ENCODE measurements around the gene CASP8. TPM values are rescaled to one million over a fixed set of nuclear protein-coding genes. Genes with fewer than 3 reads are reported as not detected.
A peak's percentile ranks its signal among the peaks of the same experiment; 100 is the strongest.
"Not testable (repeated sequence)": the region's sequence is repeated elsewhere in the genome, so short reads cannot be mapped to it uniquely, and the experiment has no call there.

CASP8 gene
- total RNA-seq, 2 experiments from 2014 or later = 36.2 to 37.9 TPM

DNA sequence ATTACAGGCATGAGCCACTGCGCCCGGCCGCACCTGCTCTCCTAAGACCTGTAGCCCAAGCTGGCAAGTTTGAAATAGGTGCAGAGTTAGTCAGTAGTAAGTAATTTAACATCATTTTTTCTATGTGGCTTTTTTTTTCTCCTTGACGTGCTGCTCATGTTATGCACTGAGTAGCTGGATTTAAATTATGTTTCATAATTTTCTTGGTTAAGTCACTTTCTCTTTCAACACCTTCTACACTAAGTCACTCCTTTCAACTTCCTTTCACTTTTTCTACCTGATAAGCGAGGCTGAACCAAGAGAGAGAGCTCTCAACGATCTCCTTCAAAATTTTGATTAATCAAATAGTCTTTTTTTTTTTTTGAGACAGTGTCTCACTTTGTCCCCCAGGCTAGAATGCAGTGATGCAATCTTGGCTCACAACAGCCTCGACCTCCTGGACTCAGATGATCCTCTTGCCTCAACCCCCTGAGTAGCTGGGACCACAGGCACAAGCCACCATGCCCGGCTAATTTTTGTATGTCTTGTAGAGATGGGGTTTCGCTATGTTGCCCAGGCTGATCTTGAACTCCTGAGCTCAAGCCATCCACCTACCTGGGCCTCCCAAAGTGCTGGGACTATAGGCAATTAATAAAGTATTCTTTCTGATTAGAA lies 13.1 kb downstream of the CASP8 start:
- peaks cover 41% of the 10 kb centered on the region for H3K4me1 Mint-ChIP-seq
- H3K27me3 Mint-ChIP-seq = no peaks in the 10 kb centered on the region
- no peaks in the 10 kb centered on the region for H3K9me3 Mint-ChIP-seq
- H3K27ac Mint-ChIP-seq = peak overlapping the region; percentile 27
- DNase-seq = no peak
- H3K36me3 Mint-ChIP-seq = peaks cover 50% of the 10 kb centered on the region
- H3K4me3 Mint-ChIP-seq = no peak overlapping the region

DNA sequence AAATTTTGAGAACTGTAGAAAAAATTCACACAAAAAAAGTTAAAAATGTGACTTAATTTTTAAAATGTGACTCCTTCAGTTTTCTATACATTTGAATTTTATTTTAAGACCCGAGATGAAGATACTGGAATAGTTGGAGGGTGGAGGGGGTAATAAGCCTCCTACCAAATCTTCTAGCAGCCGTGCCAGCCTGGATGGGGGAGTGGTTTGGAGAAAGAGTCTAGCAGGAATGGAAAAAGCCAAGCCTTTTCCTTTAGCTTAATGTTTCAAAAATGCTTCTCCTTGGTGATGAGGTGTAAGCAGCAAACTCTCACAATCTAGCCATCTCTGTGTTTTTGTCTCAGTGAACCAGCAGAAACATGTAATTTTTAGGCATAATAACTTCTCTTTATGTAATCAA lies 14.7 kb downstream of the CASP8 start:
- Mint-ChIP-seq H3K27me3 (no peaks in the 10 kb centered on the region), H3K4me1 (peaks cover 44% of the 10 kb centered on the region), H3K4me3 (no peak overlapping the region), H3K36me3 (peaks cover 54% of the 10 kb centered on the region), H3K9me3 (no peaks in the 10 kb centered on the region), H3K27ac (peak overlapping the region; percentile 69)
- DNase-seq = no peak

DNA sequence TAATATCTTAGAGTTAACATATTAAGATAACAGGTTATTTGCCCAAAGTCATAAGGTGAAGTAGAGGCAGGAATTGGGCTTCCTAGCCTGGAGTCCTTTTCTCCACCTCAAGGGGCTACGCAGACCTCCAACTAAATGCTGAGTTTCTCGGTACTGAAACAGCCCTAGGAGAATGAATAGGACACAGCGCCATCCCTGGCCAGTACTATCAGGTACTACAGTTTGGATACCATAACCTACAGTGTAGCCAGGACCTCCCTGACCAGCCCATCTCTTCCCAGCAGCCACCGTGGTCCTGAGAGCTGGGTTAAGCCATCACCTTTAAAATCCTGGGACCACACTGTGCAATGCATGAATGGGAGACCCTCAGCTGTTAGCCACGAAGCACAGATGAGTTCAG lies 15.7 kb downstream of the CASP8 start:
- peaks cover 60% of the 10 kb centered on the region for H3K36me3 Mint-ChIP-seq
- no peak overlapping the region for H3K27ac Mint-ChIP-seq
- H3K4me1 Mint-ChIP-seq = peaks cover 45% of the 10 kb centered on the region
- H3K4me3 Mint-ChIP-seq = no peak overlapping the region
- H3K27me3 Mint-ChIP-seq = no peaks in the 10 kb centered on the region
- no peaks in the 10 kb centered on the region for H3K9me3 Mint-ChIP-seq
- DNase-seq = no peak

GRCh38 chr2:201276511-201276910 lies 16.2 kb downstream of the CASP8 start:
- Mint-ChIP-seq H3K4me3 (no peak overlapping the region), H3K9me3 (no peaks in the 10 kb centered on the region), H3K27me3 (no peaks in the 10 kb centered on the region), H3K36me3 (peaks cover 62% of the 10 kb centered on the region), H3K27ac (no peak overlapping the region), H3K4me1 (peaks cover 43% of the 10 kb centered on the region)
- no peak for DNase-seq

GRCh38 chr2:201279079-201279478 lies 18.7 kb downstream of the CASP8 start:
- peak overlapping the region; percentile 71 for H3K27ac Mint-ChIP-seq
- DNase-seq = no peak
- H3K4me3 Mint-ChIP-seq = no peak overlapping the region
- H3K9me3 Mint-ChIP-seq = no peaks in the 10 kb centered on the region
- no peaks in the 10 kb centered on the region for H3K27me3 Mint-ChIP-seq
- peaks cover 48% of the 10 kb centered on the region for H3K36me3 Mint-ChIP-seq
- peaks cover 26% of the 10 kb centered on the region for H3K4me1 Mint-ChIP-seq

DNA sequence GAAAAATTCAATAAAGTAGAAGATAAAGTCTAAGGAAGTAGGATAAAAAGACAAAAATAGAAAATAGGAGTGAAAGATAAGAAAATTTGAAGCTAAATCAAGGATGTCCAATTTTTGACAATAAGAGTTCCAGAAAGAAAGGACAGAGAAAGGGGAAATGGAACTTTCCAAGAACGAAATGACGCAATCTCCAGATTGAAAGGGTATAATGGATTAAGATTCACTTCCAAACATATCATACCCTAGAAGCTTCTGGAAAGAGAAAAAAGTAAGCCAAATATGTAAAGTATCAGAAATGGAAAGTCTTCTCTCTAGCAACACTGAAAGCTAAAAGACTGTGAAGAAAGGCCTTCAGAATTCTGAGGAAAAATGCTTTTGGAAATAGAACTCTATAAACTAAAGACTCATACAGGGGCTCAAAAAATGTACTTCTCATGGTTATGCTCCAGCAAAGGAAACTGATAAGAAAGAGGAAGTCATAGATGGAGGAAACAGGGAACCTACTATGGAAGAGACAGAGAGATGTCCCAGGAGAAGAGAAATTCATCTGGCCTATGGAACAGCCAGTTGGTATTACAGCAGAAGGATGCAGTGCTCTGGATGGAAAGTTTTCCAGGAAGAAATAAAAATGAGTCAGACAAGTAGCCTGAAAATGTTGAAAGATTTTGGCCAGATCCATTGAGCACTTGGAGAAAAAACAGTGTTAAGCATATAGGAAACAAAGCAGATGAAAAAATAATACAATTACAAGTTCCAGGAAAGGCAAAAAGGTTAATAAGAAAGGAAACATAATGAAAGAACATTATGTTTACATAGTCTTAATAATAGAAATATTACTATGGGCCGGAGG lies 20.1 kb downstream of the CASP8 start:
- H3K4me1 Mint-ChIP-seq = peaks cover 34% of the 10 kb centered on the region
- no peak for DNase-seq
- H3K4me3 Mint-ChIP-seq = no peak overlapping the region
- H3K27ac Mint-ChIP-seq = peak overlapping the region; percentile 14
- no peaks in the 10 kb centered on the region for H3K27me3 Mint-ChIP-seq
- no peaks in the 10 kb centered on the region for H3K9me3 Mint-ChIP-seq
- H3K36me3 Mint-ChIP-seq = peaks cover 48% of the 10 kb centered on the region

DNA sequence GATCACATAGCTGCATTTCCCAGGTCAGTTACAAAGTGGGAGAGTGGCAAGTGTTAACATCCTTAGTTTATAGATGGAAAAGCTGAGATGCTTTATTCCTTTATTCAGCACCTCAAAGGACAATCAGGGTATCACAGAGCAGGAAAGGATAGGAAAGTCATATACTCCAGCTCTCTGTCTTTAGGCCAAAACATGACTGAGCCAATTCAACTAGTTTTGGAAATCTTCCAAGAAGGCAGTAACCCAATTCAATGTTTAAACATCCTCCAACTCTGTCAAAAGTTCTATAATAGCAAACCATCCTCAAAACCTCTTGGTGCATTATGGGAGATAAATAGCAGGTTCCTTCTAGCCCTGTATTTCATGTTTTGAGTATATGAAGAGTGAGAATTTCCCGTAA lies 25.2 kb downstream of the CASP8 start:
- Mint-ChIP-seq H3K27ac (no peak overlapping the region), H3K9me3 (peaks cover under 1% of the 10 kb centered on the region), H3K36me3 (peaks cover 60% of the 10 kb centered on the region), H3K27me3 (no peaks in the 10 kb centered on the region), H3K4me1 (peaks cover 14% of the 10 kb centered on the region), H3K4me3 (no peak overlapping the region)
- DNase-seq = no peak

GRCh38 chr2:201290457-201291148 lies 30.3 kb downstream of the CASP8 start:
- not testable (repeated sequence) for H3K27ac Mint-ChIP-seq, H3K27me3 Mint-ChIP-seq

GRCh38 chr2:201298462-201299052 lies 38.2 kb downstream of the CASP8 start:
- no peak overlapping the region for H3K4me3 Mint-ChIP-seq
- DNase-seq = no peak
- no peak overlapping the region for H3K27ac Mint-ChIP-seq
- H3K36me3 Mint-ChIP-seq = peaks cover 50% of the 10 kb centered on the region
- H3K9me3 Mint-ChIP-seq = peaks cover 27% of the 10 kb centered on the region
- peaks cover 6% of the 10 kb centered on the region for H3K4me1 Mint-ChIP-seq
- H3K27me3 Mint-ChIP-seq = no peaks in the 10 kb centered on the region

More at GRCh38 chr2:201290457-201291148, 30.3 kb downstream of the CASP8 start:
- DNase-seq, H3K4me1 Mint-ChIP-seq, H3K4me3 Mint-ChIP-seq: not testable (repeated sequence)
- Mint-ChIP-seq H3K36me3 (peaks cover 74% of the 10 kb centered on the region), H3K9me3 (peaks cover 21% of the 10 kb centered on the region)

GRCh38 chr2:201299929-201300328 lies 39.6 kb downstream of the CASP8 start:
- H3K4me3 Mint-ChIP-seq, H3K4me1 Mint-ChIP-seq, H3K27me3 Mint-ChIP-seq, H3K27ac Mint-ChIP-seq, DNase-seq: not testable (repeated sequence)
- Mint-ChIP-seq H3K36me3 (peaks cover 54% of the 10 kb centered on the region), H3K9me3 (peaks cover 28% of the 10 kb centered on the region)

DNA sequence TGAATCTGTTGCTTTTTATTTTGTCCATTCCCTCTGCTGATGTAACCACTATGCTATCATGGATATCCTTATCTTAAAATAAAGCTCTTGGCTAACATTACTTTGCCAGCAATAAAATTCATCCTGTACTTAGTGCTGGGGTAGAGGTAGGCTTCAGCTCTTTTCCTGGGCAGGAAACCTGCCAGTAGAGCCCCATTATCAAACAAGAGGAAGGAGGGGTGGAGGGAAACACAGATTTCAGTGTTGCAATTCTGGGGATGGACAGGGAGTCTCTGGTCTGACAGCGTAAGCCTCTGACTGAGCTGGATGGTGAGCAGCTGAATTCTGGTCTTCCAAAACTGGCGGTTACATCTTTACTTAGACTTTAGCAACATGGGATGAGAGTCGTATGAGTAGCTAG lies 47.5 kb downstream of the CASP8 start:
- H3K9me3 Mint-ChIP-seq = peaks cover 19% of the 10 kb centered on the region
- no peaks in the 10 kb centered on the region for H3K4me1 Mint-ChIP-seq
- H3K4me3 Mint-ChIP-seq = no peak overlapping the region
- no peaks in the 10 kb centered on the region for H3K27me3 Mint-ChIP-seq
- H3K36me3 Mint-ChIP-seq = peaks cover 65% of the 10 kb centered on the region
- no peak for DNase-seq
- H3K27ac Mint-ChIP-seq = no peak overlapping the region

- no peak overlapping the region for H3K27ac Mint-ChIP-seq
- H3K27me3 Mint-ChIP-seq = no peaks in the 10 kb centered on the region
- H3K4me3 Mint-ChIP-seq = no peak overlapping the region
- DNase-seq = no peak
- H3K36me3 Mint-ChIP-seq = peaks cover 62% of the 10 kb centered on the region
- peaks cover 16% of the 10 kb centered on the region for H3K9me3 Mint-ChIP-seq
- H3K4me1 Mint-ChIP-seq = no peaks in the 10 kb centered on the region
Measured at GRCh38 chr2:201308914-201309313, 48.6 kb downstream of the CASP8 start.

- no peaks in the 10 kb centered on the region for H3K27me3 Mint-ChIP-seq
- H3K36me3 Mint-ChIP-seq = peaks cover 51% of the 10 kb centered on the region
- DNase-seq = no peak
- no peak overlapping the region for H3K27ac Mint-ChIP-seq
- no peak overlapping the region for H3K4me3 Mint-ChIP-seq
- peaks cover 36% of the 10 kb centered on the region for H3K9me3 Mint-ChIP-seq
- no peaks in the 10 kb centered on the region for H3K4me1 Mint-ChIP-seq
Measured at GRCh38 chr2:201313362-201313761, 53.0 kb downstream of the CASP8 start.

GRCh38 chr2:201319511-201319910 lies 59.2 kb downstream of the CASP8 start:
- H3K27me3 Mint-ChIP-seq = no peaks in the 10 kb centered on the region
- peaks cover 36% of the 10 kb centered on the region for H3K9me3 Mint-ChIP-seq
- no peak for DNase-seq
- H3K36me3 Mint-ChIP-seq = peaks cover 50% of the 10 kb centered on the region
- H3K27ac Mint-ChIP-seq = no peak overlapping the region
- no peaks in the 10 kb centered on the region for H3K4me1 Mint-ChIP-seq
- H3K4me3 Mint-ChIP-seq = no peak overlapping the region

GRCh38 chr2:201320257-201320656 lies 59.9 kb downstream of the CASP8 start:
- Mint-ChIP-seq H3K4me3 (no peak overlapping the region), H3K4me1 (no peaks in the 10 kb centered on the region), H3K27ac (no peak overlapping the region), H3K27me3 (no peaks in the 10 kb centered on the region), H3K36me3 (peaks cover 48% of the 10 kb centered on the region), H3K9me3 (peaks cover 34% of the 10 kb centered on the region)
- DNase-seq = no peak
